Neural cell (in vitro differentiated cells): Measurements from ENCODE around the gene PAFAH1B1. TPM values are rescaled to one million over a fixed set of nuclear protein-coding genes. Genes with fewer than 3 reads are reported as not detected.

Experiments used
- H2AFZ ChIP-seq: fragments of 200-600, 300-800 bp; sonication (generic), shearing (Covaris generic); 2 replicates; pipeline ENCODE4 v1.6.0; 2014; ENCODE audit warnings: low read depth, mild to moderate bottlenecking, antibody characterized with exemption, low read length, moderate library complexity
- H3F3A ChIP-seq: fragments of 200-600 bp; shearing (Covaris generic); 2 replicates; pipeline ENCODE4 v1.6.1; 2016; ENCODE audit warnings: mild to moderate bottlenecking, moderate library complexity, mixed read lengths, antibody characterized with exemption, low read length; ENCODE audit not compliant: insufficient read depth, poor library complexity, severe bottlenecking
- H3K27ac ChIP-seq: fragments of 200-600, 300-800 bp; sonication (generic), shearing (Covaris generic); 2 replicates; pipeline ENCODE4 v1.5.1; 2014; ENCODE audit warnings: mild to moderate bottlenecking, low read length, moderate library complexity
- H3K27me3 ChIP-seq: fragments of 300-800, 200-600 bp; sonication (generic), shearing (Covaris generic); 2 replicates; pipeline ENCODE4 v1.6.0; 2014; ENCODE audit warnings: mild to moderate bottlenecking, low read depth, low read length, moderate library complexity; ENCODE audit not compliant: insufficient read depth
- H3K36me3 ChIP-seq: fragments of 300-800, 200-600 bp; sonication (generic), shearing (Covaris generic); 2 replicates; pipeline ENCODE4 v1.5.1; 2014; ENCODE audit warnings: mild to moderate bottlenecking, antibody characterized with exemption, low read length, moderate library complexity; ENCODE audit not compliant: insufficient read depth
- H3K4me2 ChIP-seq: fragments of 300-800, 200-600 bp; sonication (generic), shearing (Covaris generic); 2 replicates; pipeline ENCODE4 v1.6.0; 2014; ENCODE audit warnings: mild to moderate bottlenecking, low read length
- H3K4me3 ChIP-seq: fragments of 300-800, 200-600 bp; sonication (generic), shearing (Covaris generic); 2 replicates; pipeline ENCODE4 v1.5.1; 2014; ENCODE audit warnings: mild to moderate bottlenecking, low read length, moderate library complexity
- H3K79me2 ChIP-seq: fragments of 200-600 bp; shearing (Covaris generic); replicated peaks from 2 replicates; pipeline ENCODE4 v1.6.0; 2014; ENCODE audit warnings: mild to moderate bottlenecking, low read length, moderate library complexity; ENCODE audit not compliant: insufficient read depth
- H3K9ac ChIP-seq: fragments of 300-800, 200-600 bp; sonication (generic), shearing (Covaris generic); 2 replicates; pipeline ENCODE4 v1.6.1; 2016; ENCODE audit warnings: mild to moderate bottlenecking, low read length, mixed read lengths
- H3K9me2 ChIP-seq: fragments of 200-600 bp; shearing (Covaris generic); 2 replicates; pipeline ENCODE4 v1.6.1; 2016; ENCODE audit warnings: mild to moderate bottlenecking, low read length, mixed read lengths; ENCODE audit not compliant: insufficient read depth
- H3K9me3 ChIP-seq: fragments of 200-600, 300-800 bp; sonication (generic), shearing (Covaris generic); 2 replicates; pipeline ENCODE4 v1.6.1; 2016; ENCODE audit warnings: mild to moderate bottlenecking, mixed run types, low read length, moderate library complexity, mixed read lengths
- H4K20me1 ChIP-seq: fragments of 200-600 bp; shearing (Covaris generic); 2 replicates; pipeline ENCODE4 v1.6.1; 2016; ENCODE audit warnings: mild to moderate bottlenecking, mixed run types; ENCODE audit not compliant: insufficient read depth
- CTCF ChIP-seq: fragments of 450-650 bp; IDR thresholded peaks from 2 replicates; pipeline ENCODE4 v1.5.1; 2014; ENCODE audit warnings: antibody characterized with exemption, mild to moderate bottlenecking, moderate library complexity; ENCODE audit not compliant: poor library complexity, severe bottlenecking
- EP300 ChIP-seq: fragments of 450-650 bp; conservative IDR thresholded peaks from 2 replicates; pipeline ENCODE4 v1.6.1; 2014; ENCODE audit warnings: antibody characterized with exemption, mild to moderate bottlenecking, moderate library complexity; ENCODE audit not compliant: poor library complexity, severe bottlenecking
- EZH2 ChIP-seq: fragments of 200-600, 300-800 bp; shearing (Covaris generic), sonication (generic); IDR thresholded peaks from 2 replicates; pipeline ENCODE4 v1.6.1; 2014; ENCODE audit warnings: antibody characterized with exemption, low read length, borderline replicate concordance, mild to moderate bottlenecking; ENCODE audit not compliant: insufficient read depth, poor library complexity, severe bottlenecking
- MXI1 ChIP-seq: fragments of 450-650 bp; conservative IDR thresholded peaks from 2 replicates; pipeline ENCODE4 v1.6.1; 2014; ENCODE audit warnings: antibody characterized with exemption, mild to moderate bottlenecking; ENCODE audit not compliant: poor library complexity, severe bottlenecking
- POLR2AphosphoS5 ChIP-seq: IDR thresholded peaks from 2 replicates; pipeline ENCODE4 v1.6.1; 2012
- RAD21 ChIP-seq: fragments of 450-650 bp; conservative IDR thresholded peaks from 2 replicates; pipeline ENCODE4 v1.6.1; 2014; ENCODE audit warnings: antibody characterized with exemption, mild to moderate bottlenecking, moderate library complexity
- REST ChIP-seq: IDR thresholded peaks from 2 replicates; pipeline ENCODE4 v1.6.1; 2012; ENCODE audit warnings: borderline replicate concordance
- SMC3 ChIP-seq: fragments of 450-650 bp; conservative IDR thresholded peaks from 2 replicates; pipeline ENCODE4 v1.6.1; 2014; ENCODE audit warnings: antibody characterized with exemption, mild to moderate bottlenecking, moderate library complexity; ENCODE audit not compliant: poor library complexity
- TAF1 ChIP-seq: IDR thresholded peaks from 2 replicates; pipeline ENCODE4 v1.6.1; 2012; ENCODE audit warnings: low read depth
- polyA plus RNA-seq: library from polyadenylated mRNA; depleted of rRNA; stranded (reverse); fragments of >200 nt; gene quantifications from 2 replicates; pipeline ENCODE4 v1.2.3, GENCODE V29; 2014

Gene PAFAH1B1
- polyA plus RNA-seq, 1 donor from 2014 or later = 305 TPM

- Histone ChIP-seq H3K4me2 (no peak overlapping the region), H3K9ac (no peak overlapping the region), H3K4me3 (no peak overlapping the region), H3K79me2 (no peaks in the 10 kb centered on the region), H3K27ac (no peak overlapping the region), H3K36me3 (no peaks in the 10 kb centered on the region), H3F3A (no peaks in the 10 kb centered on the region), H4K20me1 (no peaks in the 10 kb centered on the region), H2AFZ (no peak overlapping the region), H3K27me3 (no peaks in the 10 kb centered on the region), H3K9me3 (no peaks in the 10 kb centered on the region), H3K9me2 (no peaks in the 10 kb centered on the region)
- no peak for TF ChIP-seq POLR2AphosphoS5
- no peak for TF ChIP-seq EZH2
- no peak for TF ChIP-seq MXI1
- TF ChIP-seq TAF1 = no peak
- TF ChIP-seq RAD21 = no peak
- no peak for TF ChIP-seq REST
- TF ChIP-seq CTCF = no peak
- no peak for TF ChIP-seq SMC3
- no peak for TF ChIP-seq EP300
Observed at GRCh38 chr17:2562162-2562858, 31.1 kb upstream of the PAFAH1B1 start.

GRCh38 chr17:2563061-2563460 is 30.4 kb upstream of the PAFAH1B1 start:
- H3K27me3 ChIP-seq = no peaks in the 10 kb centered on the region
- H4K20me1 ChIP-seq = no peaks in the 10 kb centered on the region
- H3K9me2 ChIP-seq = no peaks in the 10 kb centered on the region
- H3K9ac ChIP-seq = no peak overlapping the region
- H2AFZ ChIP-seq = no peak overlapping the region
- TF ChIP-seq REST (no peak), EZH2 (no peak), EP300 (no peak), CTCF (no peak), POLR2AphosphoS5 (no peak), SMC3 (no peak), MXI1 (no peak), TAF1 (no peak), RAD21 (no peak)
- no peaks in the 10 kb centered on the region for H3K36me3 ChIP-seq
- no peak overlapping the region for H3K4me2 ChIP-seq
- H3K27ac ChIP-seq = no peak overlapping the region
- no peaks in the 10 kb centered on the region for H3K9me3 ChIP-seq
- H3K79me2 ChIP-seq = no peaks in the 10 kb centered on the region
- no peak overlapping the region for H3K4me3 ChIP-seq
- H3F3A ChIP-seq = no peaks in the 10 kb centered on the region
